HG02852 (cell line): ENCODE results near the gene CELA2B.
A peak's percentile ranks its signal among the peaks of the same experiment; 100 is the strongest.
"Not testable (repeated sequence)": the region's sequence is repeated elsewhere in the genome, so short reads cannot be mapped to it uniquely, and the experiment has no call there.

Experiments used
- ATAC-seq: cut with Tn5 transposase; IDR thresholded peaks from one replicate; pipeline ENCODE4 v1.9.1; 2021; ENCODE audit warnings: mild to moderate bottlenecking, moderate library complexity; ENCODE audit not compliant: unreplicated experiment

CELA2B gene

DNA sequence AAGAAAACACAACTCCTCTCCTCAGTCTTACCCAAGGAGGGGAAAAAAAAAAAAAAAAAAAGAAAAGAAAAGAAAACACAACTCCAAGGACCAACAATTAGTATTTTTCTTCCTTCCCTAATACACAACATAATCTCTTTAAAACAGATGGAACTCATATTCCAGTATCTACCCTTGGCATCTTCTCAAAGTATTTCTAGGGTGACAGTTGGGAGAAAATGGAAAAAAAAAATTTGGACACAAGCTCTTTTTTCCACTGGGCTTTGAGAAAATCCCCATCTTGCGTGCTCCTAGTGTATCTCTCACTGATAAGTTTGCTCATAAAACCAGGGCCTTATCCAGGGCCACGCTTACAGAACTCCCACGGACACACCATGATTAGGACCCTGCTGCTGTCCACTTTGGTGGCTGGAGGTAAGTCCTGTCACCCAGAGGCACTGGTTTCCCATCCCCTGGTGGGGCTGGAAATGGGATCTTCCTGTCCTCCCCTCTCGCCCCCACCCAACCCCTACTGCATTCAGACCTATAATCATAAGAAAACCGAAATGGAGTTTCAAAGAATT is at the start of gene CELA2B:
Gene CELA2B (plus strand): TSS at position 353 of the 563 bp plus-strand sequence. CDS start 22 bp downstream, at position 375.
- ATAC-seq = no peak

DNA sequence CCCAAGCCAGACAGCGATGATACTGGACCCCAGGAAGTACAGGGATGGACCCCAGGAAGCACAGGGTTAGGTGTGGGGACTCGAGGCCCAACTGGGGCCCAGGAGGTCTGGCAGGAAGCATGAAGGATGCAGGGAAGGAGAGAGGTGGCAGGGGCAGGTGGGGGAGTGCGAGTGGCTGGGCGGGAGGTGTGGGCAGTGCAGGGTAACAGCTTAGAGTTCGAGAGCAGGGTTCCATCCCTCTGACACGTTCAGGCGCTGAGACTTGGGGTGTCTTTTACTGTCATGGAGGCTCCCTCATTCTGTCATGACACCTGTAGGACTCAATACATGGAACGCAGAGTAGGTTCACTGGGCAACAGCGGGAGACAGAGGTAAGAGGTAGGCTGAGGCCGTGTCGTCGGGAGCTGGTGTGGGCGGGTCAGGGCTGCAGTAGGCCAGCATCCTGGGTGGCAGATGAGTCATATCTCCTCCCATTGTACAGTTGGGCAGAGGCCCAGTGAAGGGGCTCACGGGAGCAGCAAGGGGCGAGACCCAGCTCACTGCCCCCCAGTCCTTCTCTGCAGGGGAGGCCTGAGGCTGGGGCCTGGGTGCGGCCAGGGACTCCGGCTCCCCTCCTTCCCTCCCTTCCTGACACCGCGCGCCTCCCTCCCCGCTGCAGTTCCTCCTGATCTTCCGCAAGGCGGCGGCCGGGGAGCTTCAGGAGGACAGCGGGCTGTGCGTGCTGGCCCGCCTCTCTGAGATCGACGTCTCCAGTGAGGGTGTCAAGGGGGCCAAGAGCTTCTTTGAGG is 49.2 kb upstream of the CELA2B start:
- no peak for ATAC-seq

DNA sequence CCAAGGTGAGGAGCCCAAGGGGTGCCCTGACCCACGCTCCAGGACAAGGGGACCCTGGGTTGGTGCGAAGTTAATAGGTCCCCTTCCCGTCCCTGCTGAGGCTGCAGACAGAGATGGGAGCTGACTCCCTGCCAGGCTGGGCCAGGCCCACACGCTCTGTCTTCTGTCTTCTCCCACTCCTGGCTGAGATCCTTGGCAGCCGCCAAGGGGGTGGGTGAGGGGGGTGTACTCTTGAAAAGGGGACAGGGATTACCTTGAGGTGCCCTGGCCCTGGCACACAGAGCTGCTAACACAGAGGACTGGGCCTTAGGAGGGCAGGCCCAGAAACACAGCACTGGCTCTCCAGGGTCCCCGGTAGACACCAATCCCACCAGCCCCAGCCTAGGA is 48.6 kb upstream of the CELA2B start:
- ATAC-seq = no peak

DNA sequence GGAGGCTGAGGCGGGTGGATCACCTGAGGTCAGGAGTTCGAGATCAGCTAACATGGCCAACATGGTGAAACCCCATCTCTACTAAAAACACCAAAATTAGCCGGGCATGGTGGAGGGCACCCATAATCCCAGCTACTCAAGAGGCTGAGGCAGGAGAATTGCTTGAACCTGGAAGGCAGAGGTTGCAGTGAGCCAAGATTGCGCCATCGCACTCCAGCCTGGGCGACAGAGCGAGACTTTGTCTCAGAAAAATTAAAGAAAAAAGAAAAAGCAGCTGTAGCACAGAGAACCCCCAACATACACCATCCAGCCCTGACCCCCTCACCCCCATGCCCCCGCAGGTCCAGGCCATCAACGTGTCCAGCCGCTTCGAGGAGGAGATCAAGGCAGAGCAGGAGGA is 47.7 kb upstream of the CELA2B start:
- not testable (repeated sequence) for ATAC-seq

DNA sequence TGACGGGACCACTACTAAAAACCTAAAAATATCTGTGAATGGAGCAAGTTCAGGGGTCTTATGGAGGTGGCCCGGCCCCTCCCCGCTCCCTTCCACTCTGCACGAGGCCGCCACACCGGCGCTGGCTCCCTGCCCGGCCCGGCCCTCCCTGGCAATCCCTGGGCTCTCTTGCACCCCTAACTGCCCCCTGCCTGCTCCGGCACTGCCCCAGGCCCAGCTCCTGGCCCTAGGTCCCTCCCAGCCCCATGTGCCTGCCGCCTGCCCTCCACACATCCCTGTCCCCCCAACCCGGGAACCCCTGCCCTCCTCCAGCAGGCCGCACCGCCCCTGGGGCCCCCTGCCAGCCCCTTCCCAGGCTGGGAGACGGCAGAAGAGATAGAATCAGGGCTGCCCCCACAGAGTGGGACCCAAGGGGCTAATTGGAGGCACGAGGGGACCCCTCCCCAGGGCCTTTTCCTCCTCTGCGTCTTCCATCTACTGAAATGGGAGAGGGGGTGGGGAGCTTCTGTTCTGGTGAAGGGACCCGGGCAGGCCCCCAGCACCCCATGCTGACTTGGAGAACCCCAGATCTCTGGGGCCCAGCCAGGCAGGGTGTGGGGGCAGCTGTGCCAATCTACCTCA is 47.0 kb upstream of the CELA2B start:
- no peak for ATAC-seq

DNA sequence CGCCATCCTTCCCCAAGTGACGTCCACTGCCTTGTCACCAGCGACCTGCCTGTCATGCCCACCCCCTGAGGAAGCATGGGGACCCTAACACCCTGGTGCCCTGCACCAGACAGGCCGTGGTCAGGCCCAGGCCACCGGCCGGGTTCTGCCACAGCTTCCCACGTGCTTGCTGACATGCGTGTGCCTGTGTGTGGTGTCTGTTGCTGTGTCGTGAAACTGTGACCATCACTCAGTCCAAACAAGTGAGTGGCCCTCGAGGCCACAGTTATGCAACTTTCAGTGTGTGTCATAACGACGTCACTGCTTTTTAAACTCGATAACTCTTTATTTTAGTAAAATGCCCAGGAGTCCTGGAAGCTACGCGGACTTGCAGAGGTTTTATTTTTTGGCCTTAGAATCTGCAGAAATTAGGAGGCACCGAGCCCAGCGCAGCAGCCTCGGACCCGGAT is 46.2 kb upstream of the CELA2B start:
- no peak for ATAC-seq

DNA sequence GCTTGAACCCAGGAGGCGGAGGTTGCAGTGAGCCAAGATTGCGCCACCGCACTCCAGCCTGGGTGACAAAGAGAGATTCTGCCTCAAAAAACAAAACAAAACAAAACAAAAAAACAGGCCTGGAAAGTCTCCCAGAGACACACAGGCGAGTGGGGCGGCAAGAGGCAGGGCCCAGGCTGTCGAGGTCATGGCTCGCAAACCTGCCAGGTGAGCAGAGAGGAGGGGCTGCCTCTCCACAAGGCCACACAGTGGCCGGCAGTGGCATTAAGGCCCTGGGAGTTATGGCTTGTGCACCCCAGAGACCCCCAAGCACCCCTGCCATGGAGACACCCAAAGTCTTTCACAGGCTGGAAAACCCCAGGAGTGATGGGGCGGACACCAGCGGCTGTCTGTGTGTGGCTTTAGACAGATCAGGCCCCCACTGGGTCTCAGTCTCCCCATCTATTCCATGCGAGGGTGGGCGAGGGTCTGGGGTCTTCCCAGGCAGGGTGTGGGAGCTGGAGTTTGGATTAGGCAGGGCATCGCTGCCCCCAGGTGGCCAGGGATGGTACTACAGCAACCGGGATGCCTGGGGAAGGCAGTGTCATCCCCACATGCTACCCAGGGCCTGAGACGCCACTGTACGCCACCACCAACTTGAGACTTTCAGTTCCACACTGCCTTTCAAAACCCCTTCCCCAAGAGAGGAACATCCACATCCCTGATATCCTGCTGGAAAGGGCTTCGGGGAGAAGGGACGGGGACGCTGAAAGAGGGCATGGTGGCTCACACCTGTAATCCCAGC is 44.9 kb upstream of the CELA2B start:
- peak; percentile 51 for ATAC-seq

DNA sequence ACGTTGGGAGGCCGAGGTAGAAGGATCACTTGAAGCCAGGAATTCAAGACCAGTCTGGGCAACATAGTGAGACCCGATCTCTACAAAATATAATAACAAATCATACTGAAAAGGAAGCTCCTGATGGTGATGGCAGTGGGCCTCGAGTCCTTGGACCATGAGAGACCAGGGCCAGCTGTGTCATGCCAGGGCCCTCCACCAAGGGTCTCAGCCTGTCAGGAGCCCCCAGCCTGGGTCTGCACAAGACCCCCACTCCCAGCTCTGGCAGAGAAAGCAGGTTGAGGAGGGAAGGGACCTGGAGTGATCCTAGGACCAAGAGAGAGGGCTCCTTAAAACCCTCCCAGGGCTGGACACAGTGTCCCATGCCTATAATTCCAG is 44.3 kb upstream of the CELA2B start:
- no peak for ATAC-seq

DNA sequence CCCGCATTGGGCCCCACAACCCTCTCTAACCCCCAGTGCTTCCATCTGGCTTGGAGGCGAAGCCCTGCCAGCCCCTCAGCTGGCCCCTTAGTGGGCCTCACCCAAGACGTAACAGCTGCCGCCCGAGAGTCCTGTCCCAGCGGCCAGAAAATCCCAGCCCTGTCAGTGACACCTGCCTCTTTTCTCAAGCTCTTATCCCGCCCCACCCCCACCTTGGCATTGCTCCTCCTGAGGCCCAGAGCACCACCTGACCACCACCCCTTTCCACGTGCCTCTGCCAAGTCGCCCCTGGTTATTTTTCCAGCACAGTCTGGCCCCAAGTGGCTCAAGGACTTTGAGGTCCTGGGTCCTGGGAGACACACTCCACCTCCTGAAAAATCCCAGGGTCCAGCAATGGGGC is 43.6 kb upstream of the CELA2B start:
- ATAC-seq = no peak

DNA sequence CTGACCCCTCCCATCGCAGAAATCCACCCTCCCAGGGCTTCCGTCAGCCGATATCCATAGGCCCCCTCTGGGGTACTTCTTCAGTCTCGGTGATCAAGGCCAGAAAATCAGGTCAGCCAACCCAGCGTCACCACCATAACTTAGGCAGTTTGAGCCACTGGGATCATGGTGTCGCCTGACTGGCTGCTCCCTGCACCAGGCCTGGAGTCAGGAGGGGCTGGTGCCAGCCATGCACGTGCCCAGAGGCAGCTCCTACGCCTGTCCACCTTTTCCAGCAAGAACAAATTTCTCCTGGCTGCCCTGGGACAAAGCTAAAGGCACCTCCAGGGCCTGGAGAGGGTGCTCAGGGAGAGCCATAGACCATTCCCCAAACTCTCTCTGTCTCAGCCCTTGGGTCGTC is 42.4 kb upstream of the CELA2B start:
- ATAC-seq = no peak

DNA sequence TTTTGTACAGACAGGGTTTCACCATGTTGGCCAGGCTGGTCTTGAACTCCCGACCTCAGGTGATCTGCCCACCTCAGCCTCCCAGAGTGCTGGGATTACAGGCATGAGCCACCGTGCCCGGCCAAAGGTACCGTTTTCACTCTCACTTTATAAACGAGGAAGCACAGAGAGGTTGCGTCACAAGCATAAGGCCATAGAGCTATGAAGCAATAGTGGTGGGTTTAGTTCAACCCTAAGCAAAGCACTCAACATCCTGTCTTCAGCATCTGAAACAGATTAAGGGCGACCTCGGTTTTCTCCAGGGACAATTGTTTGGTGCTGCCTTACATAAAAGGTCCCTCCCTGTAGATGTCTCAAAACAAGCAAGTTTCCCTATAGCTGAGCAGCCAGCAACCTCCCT is 41.2 kb upstream of the CELA2B start:
- not testable (repeated sequence) for ATAC-seq

DNA sequence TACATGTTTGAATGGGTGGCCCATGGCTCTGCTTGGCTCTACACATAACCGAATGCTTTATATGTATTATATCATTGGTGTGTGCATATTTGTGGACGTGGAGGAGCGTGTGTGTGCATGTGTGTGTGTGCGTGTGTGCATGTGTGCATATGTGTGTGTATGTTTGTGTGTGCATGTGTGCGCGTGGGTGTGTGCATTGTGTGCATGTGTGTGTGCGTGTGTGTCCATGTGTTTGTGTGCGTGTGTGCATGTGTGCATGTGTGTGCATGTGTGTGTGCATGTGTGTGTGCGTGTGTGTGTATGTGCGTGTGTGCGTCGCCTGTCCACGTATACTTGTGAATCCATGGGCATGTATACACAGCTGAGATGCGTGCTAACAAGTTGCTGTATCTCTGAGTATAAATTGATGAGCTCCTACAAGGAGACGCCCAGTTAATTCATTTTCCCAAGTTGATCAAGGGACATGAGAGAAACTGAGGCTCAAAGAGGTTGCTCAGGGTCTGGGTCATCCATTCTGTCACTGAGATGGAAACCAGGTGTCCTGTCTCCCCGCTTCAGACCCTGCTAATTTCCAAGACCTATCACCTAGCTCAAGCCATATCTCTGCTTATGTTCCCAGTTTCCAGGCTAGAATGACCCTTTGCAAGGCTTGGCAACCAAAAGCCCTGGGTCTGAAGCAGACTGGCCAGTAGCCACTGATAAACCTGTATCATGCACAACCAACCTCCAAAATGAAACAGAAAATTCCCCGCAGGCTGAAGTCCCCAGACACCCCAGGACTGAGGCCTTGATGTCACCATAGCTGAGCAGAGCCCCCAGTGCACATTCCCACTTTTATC is 40.4 kb upstream of the CELA2B start:
- ATAC-seq = no peak

DNA sequence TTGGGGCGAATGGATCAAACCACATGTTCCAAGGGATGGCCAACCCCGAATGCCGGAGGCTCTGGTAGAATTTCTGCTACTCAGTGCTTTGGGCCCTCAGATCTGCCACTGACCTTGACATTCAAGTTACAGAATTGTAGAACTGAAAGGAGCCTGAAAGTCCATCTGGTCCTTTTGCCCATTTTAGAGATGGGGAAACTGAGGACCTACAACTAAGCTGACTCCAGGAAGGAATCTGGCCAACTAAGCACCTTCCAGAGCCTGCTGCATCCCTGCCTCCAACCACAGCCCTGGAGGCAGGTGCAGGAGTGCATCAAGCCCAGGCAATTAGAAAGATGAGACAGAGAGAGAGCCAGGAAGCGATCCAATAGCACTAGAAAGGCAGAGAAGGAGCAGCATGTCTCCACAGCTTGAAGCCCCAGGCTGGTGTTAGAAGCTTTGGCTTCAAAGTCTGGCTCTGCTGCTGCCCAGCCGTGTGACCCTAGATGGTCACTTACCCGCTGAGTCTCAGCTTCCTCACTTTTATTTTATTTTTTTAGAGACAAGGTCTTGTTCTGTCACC is 38.9 kb upstream of the CELA2B start:
- no peak for ATAC-seq

DNA sequence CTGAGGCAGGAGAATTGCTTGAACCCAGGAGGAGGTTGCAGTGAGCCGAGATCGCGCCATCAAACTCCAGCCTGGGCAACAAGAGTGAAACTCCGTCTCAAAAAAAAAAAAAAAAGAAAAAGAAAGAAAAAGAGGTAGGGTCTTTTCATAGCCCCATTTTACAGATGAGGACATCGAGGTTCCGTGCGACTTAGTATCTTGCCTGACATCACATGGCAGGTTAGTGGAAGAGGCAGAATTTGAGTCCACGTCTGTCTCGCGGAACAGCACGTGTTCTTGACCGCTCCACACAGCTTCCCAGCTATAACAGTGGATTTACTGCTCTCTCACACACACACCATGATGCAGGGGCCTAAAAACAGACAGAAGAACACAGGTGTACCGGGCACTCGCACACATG is 36.6 kb upstream of the CELA2B start:
- no peak for ATAC-seq

DNA sequence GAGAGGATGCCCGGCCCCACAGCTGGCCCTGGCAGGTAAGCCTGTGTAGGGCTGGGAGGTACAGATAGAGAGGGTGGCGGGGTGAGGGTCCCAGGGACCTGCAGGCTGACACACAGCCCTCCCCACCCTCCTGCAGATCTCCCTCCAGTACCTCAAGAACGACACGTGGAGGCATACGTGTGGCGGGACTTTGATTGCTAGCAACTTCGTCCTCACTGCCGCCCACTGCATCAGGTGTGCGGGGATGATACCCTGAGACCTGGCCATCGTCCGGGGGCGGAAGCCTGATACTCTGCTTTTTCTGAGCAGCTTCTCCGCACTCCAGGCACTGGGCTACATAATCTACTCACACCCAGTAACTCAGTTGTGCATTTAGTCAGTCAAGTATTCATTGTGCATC is 35.5 kb upstream of the CELA2B start:
- ATAC-seq = no peak

DNA sequence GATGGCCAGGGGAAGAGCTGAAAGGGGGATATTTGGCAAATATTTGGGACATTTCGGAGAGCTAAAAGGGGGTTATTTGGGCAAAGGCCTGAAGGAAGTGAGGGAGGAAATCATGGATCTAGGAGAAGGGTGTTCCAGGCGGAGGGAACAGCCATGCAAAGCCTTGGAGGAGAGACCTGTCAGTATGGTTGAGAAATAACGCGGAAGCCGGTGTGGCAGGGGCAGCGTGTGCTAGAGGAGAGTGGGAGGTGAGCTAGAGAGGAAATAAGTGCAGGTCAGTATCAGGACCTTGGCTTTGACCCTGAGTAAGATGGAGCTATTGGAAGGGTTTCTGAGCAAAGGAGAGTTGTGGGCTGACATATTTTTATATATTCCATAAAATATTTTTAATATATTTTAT is 34.7 kb upstream of the CELA2B start:
- no peak for ATAC-seq

DNA sequence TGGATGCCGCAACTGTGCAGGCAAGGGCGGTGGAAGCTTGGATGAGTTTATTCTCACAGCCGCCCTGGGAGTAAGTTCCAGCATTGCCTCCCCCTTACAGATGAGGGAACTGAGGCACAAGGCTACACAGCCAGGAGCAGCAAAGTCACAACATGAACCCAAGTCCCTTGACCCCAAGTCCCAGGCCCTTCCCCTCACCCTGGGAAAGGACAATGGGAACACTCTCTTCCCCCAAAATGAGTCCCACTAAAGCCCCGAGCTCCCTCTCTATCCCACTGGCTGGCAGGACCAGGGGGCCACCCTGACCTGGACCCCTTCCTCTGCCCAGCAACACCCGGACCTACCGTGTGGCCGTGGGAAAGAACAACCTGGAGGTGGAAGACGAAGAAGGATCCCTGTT is 33.8 kb upstream of the CELA2B start:
- ATAC-seq = no peak

DNA sequence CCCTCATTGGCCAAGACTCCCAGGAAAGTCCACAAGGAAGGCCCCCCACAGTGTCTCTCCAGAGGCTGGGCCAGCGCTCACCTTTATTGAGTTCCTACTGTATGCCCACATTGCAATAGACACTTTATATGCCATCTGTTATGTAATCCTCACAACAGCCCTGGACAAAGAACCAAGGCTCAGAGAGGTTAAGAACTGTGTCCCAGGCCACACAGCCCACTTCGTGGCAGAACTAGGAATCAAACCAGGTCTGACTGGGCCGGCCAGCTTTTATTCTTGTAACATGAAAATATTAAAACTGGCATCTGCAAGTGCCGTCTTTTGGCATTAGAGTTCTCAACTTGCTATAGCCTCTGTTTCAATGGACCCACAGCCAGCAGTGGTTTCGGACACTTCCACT is 33.1 kb upstream of the CELA2B start:
- no peak for ATAC-seq

DNA sequence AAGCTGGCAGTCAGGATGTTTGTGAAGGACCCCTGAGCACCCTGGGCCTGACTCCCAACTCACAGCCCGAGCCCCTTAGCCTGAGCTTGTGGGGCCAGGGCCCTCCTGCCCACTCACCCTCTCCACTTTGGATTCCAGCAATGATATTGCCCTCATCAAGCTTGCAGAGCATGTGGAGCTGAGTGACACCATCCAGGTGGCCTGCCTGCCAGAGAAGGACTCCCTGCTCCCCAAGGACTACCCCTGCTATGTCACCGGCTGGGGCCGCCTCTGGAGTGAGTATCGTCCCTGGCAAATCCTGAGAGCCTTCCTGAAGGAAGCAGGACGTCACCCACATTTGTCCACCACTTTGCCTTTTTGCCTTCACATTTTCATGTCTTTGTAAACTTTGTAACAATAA is 32.6 kb upstream of the CELA2B start:
- no peak for ATAC-seq
